H9 (cell line): ENCODE measurements around the gene TDRD7. TPM values are rescaled to one million over a fixed set of nuclear protein-coding genes. Genes with fewer than 3 reads are reported as not detected.

Experiments used
- DNase-seq: peaks from one replicate; pipeline ENCODE4 v3.0.0-alpha.2; 2017
- H2AFZ ChIP-seq: one replicate; pipeline ENCODE4 v1.6.1; 2013; ENCODE audit warnings: mild to moderate bottlenecking, low read length, control low read depth, moderate library complexity
- H2AK5ac ChIP-seq: 2 replicates; pipeline ENCODE4 v1.6.1; 2013; ENCODE audit warnings: low read length, control low read depth, mixed read lengths; ENCODE audit not compliant: insufficient read length
- H2BK120ac ChIP-seq: one replicate; pipeline ENCODE4 v1.6.1; 2013; ENCODE audit warnings: low read depth, mild to moderate bottlenecking, low read length, control low read depth, inconsistent platforms; ENCODE audit not compliant: poor library complexity, severe bottlenecking
- H2BK12ac ChIP-seq: 2 replicates; pipeline ENCODE4 v1.6.1; 2013; ENCODE audit warnings: low read length, control low read depth, mixed read lengths, low read depth; ENCODE audit not compliant: insufficient read length
- H2BK15ac ChIP-seq: 2 replicates; pipeline ENCODE4 v1.6.1; 2013; ENCODE audit warnings: low read depth, low read length, control low read depth
- H2BK20ac ChIP-seq: one replicate; pipeline ENCODE4 v1.6.1; 2013; ENCODE audit warnings: low read depth, mild to moderate bottlenecking, low read length, control low read depth, inconsistent platforms; ENCODE audit not compliant: poor library complexity, severe bottlenecking
- H2BK5ac ChIP-seq: 2 replicates; pipeline ENCODE4 v1.6.1; 2013; ENCODE audit warnings: low read length, control low read depth, mixed read lengths; ENCODE audit not compliant: insufficient read length
- H3K14ac ChIP-seq: 2 replicates; pipeline ENCODE4 v1.6.1; 2013; ENCODE audit warnings: low read length, control low read depth; ENCODE audit not compliant: insufficient read depth
- H3K18ac ChIP-seq: 2 replicates; pipeline ENCODE4 v1.6.1; 2013; ENCODE audit warnings: low read depth, mild to moderate bottlenecking, mixed read lengths, low read length, control low read depth; ENCODE audit not compliant: insufficient read length
- H3K23ac ChIP-seq: 2 replicates; pipeline ENCODE4 v1.6.1; 2013; ENCODE audit warnings: low read length, control low read depth, mixed read lengths, low read depth; ENCODE audit not compliant: insufficient read length
- H3K23me2 ChIP-seq: 2 replicates; pipeline ENCODE4 v1.6.1; 2013; ENCODE audit warnings: low read depth, mild to moderate bottlenecking, mixed read lengths, low read length, control low read depth; ENCODE audit not compliant: insufficient read length, poor library complexity, severe bottlenecking
- H3K27ac ChIP-seq: 2 replicates; pipeline ENCODE4 v1.5.1; 2013; ENCODE audit warnings: low read length, control low read depth, mixed read lengths, low read depth; ENCODE audit not compliant: insufficient read length
- H3K27me3 ChIP-seq: 2 replicates; pipeline ENCODE4 v1.6.1; 2013; ENCODE audit warnings: low read length, control low read depth, inconsistent platforms; ENCODE audit not compliant: insufficient read depth
- H3K4ac ChIP-seq: 2 replicates; pipeline ENCODE4 v1.6.1; 2013; ENCODE audit warnings: low read depth, mild to moderate bottlenecking, control low read depth, inconsistent platforms, low read length, moderate library complexity
- H3K4me1 ChIP-seq: 2 replicates; pipeline ENCODE4 v1.6.1; 2013; ENCODE audit warnings: low read length, control low read depth, inconsistent platforms; ENCODE audit not compliant: insufficient read depth
- H3K4me2 ChIP-seq: 2 replicates; pipeline ENCODE4 v1.6.1; 2013; ENCODE audit warnings: low read length, control low read depth, mixed read lengths; ENCODE audit not compliant: insufficient read length, insufficient read depth
- H3K56ac ChIP-seq: 2 replicates; pipeline ENCODE4 v1.6.1; 2013; ENCODE audit warnings: low read depth, mild to moderate bottlenecking, mixed read lengths, low read length, control low read depth; ENCODE audit not compliant: insufficient read length
- H3K79me1 ChIP-seq: 2 replicates; pipeline ENCODE4 v1.6.1; 2013; ENCODE audit warnings: low read depth, mild to moderate bottlenecking, moderate library complexity, low read length, control low read depth, inconsistent platforms; ENCODE audit not compliant: insufficient read depth, poor library complexity, severe bottlenecking
- H3K79me2 ChIP-seq: 2 replicates; pipeline ENCODE4 v1.6.1; 2013; ENCODE audit warnings: low read length, control low read depth, inconsistent platforms; ENCODE audit not compliant: insufficient read depth
- H3K9ac ChIP-seq: 2 replicates; pipeline ENCODE4 v1.6.1; 2013; ENCODE audit warnings: low read length, control low read depth, mixed read lengths; ENCODE audit not compliant: insufficient read length; ENCODE audit errors: extremely low read depth
- H3K9me3 ChIP-seq: one replicate; pipeline ENCODE4 v1.6.1; 2013; ENCODE audit warnings: low read depth, low read length, inconsistent platforms; ENCODE audit not compliant: control insufficient read depth
- H3T11ph ChIP-seq: one replicate; pipeline ENCODE4 v1.6.1; 2013; ENCODE audit warnings: mild to moderate bottlenecking, low read length, control low read depth, inconsistent platforms
- H4K20me1 ChIP-seq: one replicate; pipeline ENCODE4 v1.6.1; 2013; ENCODE audit not compliant: control insufficient read depth, insufficient read length, insufficient read depth
- H4K5ac ChIP-seq: 2 replicates; pipeline ENCODE4 v1.6.1; 2013; ENCODE audit warnings: low read depth, mild to moderate bottlenecking, mixed read lengths, low read length, control low read depth; ENCODE audit not compliant: insufficient read length
- H4K8ac ChIP-seq: replicated peaks from 2 replicates; pipeline ENCODE4 v1.6.1; 2013; ENCODE audit warnings: low read length, control low read depth, mixed read lengths, low read depth; ENCODE audit not compliant: insufficient read length
- H4K91ac ChIP-seq: 2 replicates; pipeline ENCODE4 v1.6.1; 2013; ENCODE audit warnings: low read depth, mild to moderate bottlenecking, moderate library complexity, mixed read lengths, low read length, control low read depth; ENCODE audit not compliant: insufficient read length
- H3K27ac Mint-ChIP-seq, 3 experiments: 2 replicates in 2 of 3; 3 replicates in 1 of 3; pipeline ENCODE4 v1.8.0; 2020 to 2021; ENCODE audit warnings: mixed read lengths in 3 of 3, mild to moderate bottlenecking in 1 of 3, moderate library complexity in 1 of 3
- H3K27me3 Mint-ChIP-seq: 2 replicates; pipeline ENCODE4 v1.8.0; 2021; ENCODE audit warnings: low read depth, mild to moderate bottlenecking, moderate library complexity, mixed read lengths
- H3K36me3 Mint-ChIP-seq, 3 experiments: 2 replicates in 2 of 3; 3 replicates in 1 of 3; pipeline ENCODE4 v1.8.0; 2020 to 2021; ENCODE audit warnings: low read depth in 3 of 3, mixed read lengths in 3 of 3; ENCODE audit not compliant: insufficient read depth in 1 of 3
- H3K4me1 Mint-ChIP-seq, 2 experiments: 2 replicates each; pipeline ENCODE4 v1.8.0; 2020; ENCODE audit warnings: mixed read lengths in 2 of 2
- H3K4me3 Mint-ChIP-seq, 2 experiments: 2 replicates in 1 of 2; 3 replicates in 1 of 2; pipeline ENCODE4 v1.8.0; 2020 to 2021; ENCODE audit warnings: mild to moderate bottlenecking in 2 of 2, mixed read lengths in 2 of 2, moderate library complexity in 1 of 2
- H3K9me3 Mint-ChIP-seq, 2 experiments: 2 replicates in 1 of 2; 3 replicates in 1 of 2; pipeline ENCODE4 v1.8.0; 2020; ENCODE audit warnings: mild to moderate bottlenecking in 2 of 2, mixed read lengths in 2 of 2, moderate library complexity in 1 of 2
- WGBS: extraction: QIAGEN DNeasy Blood & Tissue Kit; methylation state at CpG from one replicate; pipeline ENCODE4 v1.1.7; 2013; ENCODE audit warnings: missing lambda C conversion rate, low lambda C conversion rate, mixed read lengths; ENCODE audit not compliant: insufficient read length; ENCODE audit errors: extremely low coverage; 5-methylcytosine and 5-hydroxymethylcytosine counted together
- total RNA-seq: library from RNA; stranded (reverse); gene quantifications from 2 replicates; pipeline ENCODE4 v1.2.1, GENCODE V29; 2021
- TF ChIP-seq, protein P1 (sequence below): fragments of 200-600 bp; sonication (generic); conservative IDR thresholded peaks from 3 replicates; pipeline ENCODE4 v1.8.0; 2021; ENCODE audit warnings: antibody characterized with exemption, mild to moderate bottlenecking

Gene TDRD7
- total RNA-seq, 1 experiment from 2014 or later = 5.1 TPM

DNA sequence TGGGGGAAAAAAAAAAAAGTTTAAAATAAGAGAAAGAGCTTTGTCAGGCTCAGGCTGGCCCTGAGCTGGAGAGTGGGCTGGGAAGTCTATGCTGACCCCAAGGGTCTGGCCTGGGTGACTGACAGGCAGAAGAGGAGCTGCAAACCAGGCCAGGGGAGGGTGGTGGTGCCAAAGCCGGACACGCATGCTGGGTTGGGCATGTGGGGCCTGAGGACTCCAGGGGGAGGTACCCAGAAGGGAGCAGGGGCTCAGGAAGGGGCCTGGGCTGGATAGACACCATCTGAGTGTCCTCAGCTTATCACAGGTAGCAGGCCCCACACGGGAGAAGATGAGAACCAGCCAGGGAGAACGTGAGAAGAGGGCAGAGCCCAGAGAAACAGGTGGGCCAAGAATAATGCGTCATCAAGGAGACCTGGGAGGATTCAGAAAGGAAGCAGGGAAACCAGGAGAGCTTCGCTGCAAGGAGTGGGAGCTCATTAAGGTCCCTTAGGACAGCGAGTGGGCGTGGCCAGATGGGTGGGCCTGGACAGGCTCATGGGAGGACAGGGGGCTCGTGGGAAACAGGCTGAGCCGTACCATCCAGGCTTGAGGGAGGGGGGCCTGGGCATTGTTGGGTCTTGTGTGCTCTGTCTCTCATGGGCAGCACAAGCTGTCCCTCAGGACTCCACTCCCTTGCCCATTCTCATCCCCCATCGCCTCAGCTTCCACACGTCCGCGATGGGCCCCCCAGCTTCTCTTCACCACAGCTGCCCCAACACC is 105.6 kb downstream of the TDRD7 start:
- no peak for DNase-seq
- Histone ChIP-seq H3K27me3 (no peaks in the 10 kb centered on the region; the same call in 1 of the 2 replicates), H3K23me2 (no peaks in the 10 kb centered on the region), H3K23ac (no peak overlapping the region), H4K5ac (no peak overlapping the region), H4K8ac (no peak overlapping the region), H3K18ac (no peak overlapping the region), H3K9ac (no peak overlapping the region), H3K14ac (no peak overlapping the region; the same call in 1 of the 2 replicates), H4K20me1 (no peaks in the 10 kb centered on the region), H2BK20ac (no peak overlapping the region), H3K4ac (no peak overlapping the region), H3T11ph (no peak overlapping the region), H2BK5ac (no peak overlapping the region), H3K9me3 (no peaks in the 10 kb centered on the region), H3K4me2 (no peak overlapping the region), H4K91ac (no peak overlapping the region), H2AFZ (no peak overlapping the region), H3K79me2 (no peaks in the 10 kb centered on the region), H3K56ac (no peak overlapping the region), H3K79me1 (no peaks in the 10 kb centered on the region), H2BK120ac (no peak overlapping the region), H3K4me1 (no peaks in the 10 kb centered on the region), H2BK15ac (no peak overlapping the region), H2BK12ac (no peak overlapping the region), H3K27ac (no peak overlapping the region), H2AK5ac (no peak overlapping the region)
- TF ChIP-seq, protein P1, sequence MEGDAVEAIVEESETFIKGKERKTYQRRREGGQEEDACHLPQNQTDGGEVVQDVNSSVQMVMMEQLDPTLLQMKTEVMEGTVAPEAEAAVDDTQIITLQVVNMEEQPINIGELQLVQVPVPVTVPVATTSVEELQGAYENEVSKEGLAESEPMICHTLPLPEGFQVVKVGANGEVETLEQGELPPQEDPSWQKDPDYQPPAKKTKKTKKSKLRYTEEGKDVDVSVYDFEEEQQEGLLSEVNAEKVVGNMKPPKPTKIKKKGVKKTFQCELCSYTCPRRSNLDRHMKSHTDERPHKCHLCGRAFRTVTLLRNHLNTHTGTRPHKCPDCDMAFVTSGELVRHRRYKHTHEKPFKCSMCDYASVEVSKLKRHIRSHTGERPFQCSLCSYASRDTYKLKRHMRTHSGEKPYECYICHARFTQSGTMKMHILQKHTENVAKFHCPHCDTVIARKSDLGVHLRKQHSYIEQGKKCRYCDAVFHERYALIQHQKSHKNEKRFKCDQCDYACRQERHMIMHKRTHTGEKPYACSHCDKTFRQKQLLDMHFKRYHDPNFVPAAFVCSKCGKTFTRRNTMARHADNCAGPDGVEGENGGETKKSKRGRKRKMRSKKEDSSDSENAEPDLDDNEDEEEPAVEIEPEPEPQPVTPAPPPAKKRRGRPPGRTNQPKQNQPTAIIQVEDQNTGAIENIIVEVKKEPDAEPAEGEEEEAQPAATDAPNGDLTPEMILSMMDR = no peak
- no peaks in the 10 kb centered on the region for H3K9me3 Mint-ChIP-seq
- peaks cover 10 to 16% of the 10 kb centered on the region in 2 experiments for H3K4me1 Mint-ChIP-seq
- peaks cover 5% of the 10 kb centered on the region for H3K27me3 Mint-ChIP-seq
- H3K36me3 Mint-ChIP-seq = no peaks in the 10 kb centered on the region; a peak in 1 of 7 replicates
- H3K4me3 Mint-ChIP-seq = no peak overlapping the region
- H3K27ac Mint-ChIP-seq = no peak overlapping the region
- WGBS = no CpG with 5 or more reads among the region's 14 CpGs
